Measurements from ENCODE around the gene SFI1.

The SFI1 gene

GRCh38 chr22:31661851-31662667, 165.7 kb downstream of the SFI1 start, which contains the start of gene PISD:
PISD (minus strand) TSS chr22:31662215; CDS start chr22:31662208, 7 bp downstream.
- no peaks in the 10 kb centered on the region for H3K36me3 ChIP-seq (replicated peaks)
- peak within 1 kb of the TSS; percentile 90 for H3K4me3 ChIP-seq (ENCODE audit: low read depth, low read length)
- peak within 1 kb of the TSS; percentile 74 for H3K27ac ChIP-seq
- peak; percentile 93 for DNase-seq
- TF ChIP-seq CTCF (IDR thresholded peaks at IDR 0.05; ENCODE audit: low read depth, low read length, missing control alignments), result no peak
- H3K27me3 ChIP-seq (replicated peaks), result no peaks in the 10 kb centered on the region
- in situ Hi-C loops (cut with HindIII; ENCODE audit: low pct_ligation_motif_present, low sequenced_read_pairs), result no loop called here

- Histone ChIP-seq H3K36me3 (replicated peaks) (no peaks in the 10 kb centered on the region), H3K27me3 (replicated peaks) (no peaks in the 10 kb centered on the region), H3K27ac (no peak overlapping the region), H3K4me3 (ENCODE audit: low read depth, low read length) (peak overlapping the region; percentile 90)
- DNase-seq, result no peak
- no peak for TF ChIP-seq CTCF (IDR thresholded peaks at IDR 0.05; ENCODE audit: low read depth, low read length, missing control alignments)
- in situ Hi-C loops (cut with HindIII; ENCODE audit: low pct_ligation_motif_present, low sequenced_read_pairs), result no loop called here
Observed at GRCh38 chr22:31662668-31663037, 166.3 kb downstream of the SFI1 start.
